GM10266 (cell line): Measurements from ENCODE around the gene TGIF1.

Experiments used
- DNase-seq: peaks from one replicate; pipeline ENCODE4 v3.0.0; 2012; ENCODE audit errors: extremely low spot score
- TF ChIP-seq, protein P1 (sequence below): IDR thresholded peaks from 2 replicates; pipeline ENCODE4 v1.5.1; 2012; ENCODE audit warnings: mild to moderate bottlenecking, low read depth; ENCODE audit not compliant: control insufficient read depth, insufficient read depth; ENCODE audit errors: missing control alignments

Gene TGIF1

DNA sequence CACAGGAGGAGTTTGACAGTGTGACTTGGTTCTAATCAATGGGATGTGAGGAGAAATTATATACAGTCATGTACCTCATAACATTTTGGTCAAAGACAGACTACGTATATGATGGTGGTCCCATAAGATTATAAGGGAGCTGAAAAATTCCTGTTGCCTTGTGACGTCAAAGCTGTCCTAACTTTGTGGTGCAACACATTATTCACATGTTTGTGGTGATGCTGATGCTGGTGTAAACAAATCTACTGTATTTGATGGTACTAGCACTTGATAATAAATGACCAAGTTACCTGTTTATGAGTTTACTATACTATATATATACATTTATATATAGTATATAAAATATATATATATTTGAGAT, 29.1 kb upstream of the TGIF1 start:
- DNase-seq = no peak
- TF ChIP-seq, protein P1, sequence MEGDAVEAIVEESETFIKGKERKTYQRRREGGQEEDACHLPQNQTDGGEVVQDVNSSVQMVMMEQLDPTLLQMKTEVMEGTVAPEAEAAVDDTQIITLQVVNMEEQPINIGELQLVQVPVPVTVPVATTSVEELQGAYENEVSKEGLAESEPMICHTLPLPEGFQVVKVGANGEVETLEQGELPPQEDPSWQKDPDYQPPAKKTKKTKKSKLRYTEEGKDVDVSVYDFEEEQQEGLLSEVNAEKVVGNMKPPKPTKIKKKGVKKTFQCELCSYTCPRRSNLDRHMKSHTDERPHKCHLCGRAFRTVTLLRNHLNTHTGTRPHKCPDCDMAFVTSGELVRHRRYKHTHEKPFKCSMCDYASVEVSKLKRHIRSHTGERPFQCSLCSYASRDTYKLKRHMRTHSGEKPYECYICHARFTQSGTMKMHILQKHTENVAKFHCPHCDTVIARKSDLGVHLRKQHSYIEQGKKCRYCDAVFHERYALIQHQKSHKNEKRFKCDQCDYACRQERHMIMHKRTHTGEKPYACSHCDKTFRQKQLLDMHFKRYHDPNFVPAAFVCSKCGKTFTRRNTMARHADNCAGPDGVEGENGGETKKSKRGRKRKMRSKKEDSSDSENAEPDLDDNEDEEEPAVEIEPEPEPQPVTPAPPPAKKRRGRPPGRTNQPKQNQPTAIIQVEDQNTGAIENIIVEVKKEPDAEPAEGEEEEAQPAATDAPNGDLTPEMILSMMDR = no peak

DNA sequence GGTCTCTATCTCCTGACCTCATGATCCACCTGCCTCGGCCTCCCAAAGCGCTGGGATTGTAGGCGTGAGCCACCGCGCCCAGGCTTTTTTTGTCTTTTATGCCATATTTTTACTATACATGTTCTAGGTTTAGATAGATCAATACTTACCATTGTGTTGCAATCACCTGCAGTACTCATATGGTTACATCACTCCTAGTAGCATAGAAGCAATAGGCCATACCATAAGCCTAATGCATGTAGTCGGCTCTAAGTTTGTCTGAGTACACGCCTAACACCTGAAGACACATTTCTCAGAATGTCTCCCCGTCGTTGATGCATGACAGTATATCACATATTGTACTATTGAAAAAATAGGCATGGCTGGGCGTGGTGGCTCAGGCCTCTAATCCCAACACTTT, 27.1 kb upstream of the TGIF1 start:
- TF ChIP-seq, protein P1 = no peak
- no peak for DNase-seq

DNA sequence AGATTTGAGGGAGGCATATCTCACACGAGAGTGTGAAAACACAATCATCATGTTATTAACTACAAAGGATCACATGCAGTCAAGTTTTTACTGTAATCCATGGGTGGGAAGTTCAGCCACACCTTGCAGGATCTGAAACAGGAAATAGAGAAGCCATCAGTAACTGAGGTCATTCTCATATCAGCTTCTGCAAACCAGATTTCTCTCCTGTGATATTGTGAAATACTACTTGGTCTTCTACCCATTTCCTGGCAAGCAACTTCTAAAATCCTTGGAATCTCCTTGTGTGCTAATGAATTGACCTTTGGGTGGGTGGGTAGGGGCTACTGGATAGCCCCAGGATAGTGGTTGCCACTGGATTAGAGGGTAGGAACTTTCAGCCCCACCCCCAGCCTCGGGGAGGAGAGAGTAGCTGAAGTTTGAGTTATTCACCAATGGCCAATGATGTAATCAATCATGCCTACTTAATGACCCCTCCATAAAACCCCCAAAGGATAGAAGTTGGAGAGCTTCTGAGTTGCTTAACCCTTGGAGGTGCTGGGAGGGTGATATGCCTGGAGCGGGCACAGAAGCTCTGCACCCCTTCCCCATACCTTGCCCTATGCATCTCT, 25.6 kb upstream of the TGIF1 start:
- DNase-seq = no peak
- TF ChIP-seq, protein P1 = no peak

DNA sequence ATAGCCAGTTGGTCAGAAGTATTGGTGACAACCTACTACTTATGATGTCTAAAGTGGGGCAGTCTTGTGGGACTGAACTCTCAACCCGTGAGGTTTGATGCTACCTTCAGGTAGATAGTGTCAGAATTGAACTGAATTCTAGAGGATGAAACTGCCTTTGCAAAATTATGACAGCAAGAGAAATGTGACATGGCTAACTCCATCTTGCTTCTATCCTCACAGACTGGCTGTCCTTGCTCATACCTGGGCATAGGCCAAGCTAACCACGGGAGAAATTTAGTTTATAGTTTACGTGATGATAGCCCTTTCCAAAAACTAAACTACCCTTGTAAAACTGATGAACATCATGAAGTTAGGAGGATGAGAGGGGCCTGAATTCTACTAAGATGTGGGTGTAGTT, 24.9 kb upstream of the TGIF1 start:
- TF ChIP-seq, protein P1 = no peak
- DNase-seq = no peak

DNA sequence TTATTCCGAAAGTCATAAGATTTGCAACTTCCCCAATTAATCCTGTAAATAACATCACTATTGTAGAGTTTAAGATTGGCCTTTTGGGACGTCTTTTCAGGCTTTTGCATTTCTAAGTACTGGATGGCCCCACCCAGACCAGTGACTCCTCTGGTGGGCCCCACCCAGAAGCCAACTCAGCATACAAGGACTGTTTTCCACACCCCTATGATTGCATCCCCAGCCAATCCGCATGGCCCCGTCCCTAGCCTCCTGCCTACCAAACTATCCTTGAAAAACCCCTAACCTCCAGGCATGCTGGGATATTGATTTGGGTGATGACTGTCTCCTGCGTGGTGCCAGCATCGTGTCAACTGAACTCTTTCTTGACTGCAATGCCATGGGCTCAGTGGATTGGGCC, 24.5 kb upstream of the TGIF1 start:
- TF ChIP-seq, protein P1 = no peak
- no peak for DNase-seq

DNA sequence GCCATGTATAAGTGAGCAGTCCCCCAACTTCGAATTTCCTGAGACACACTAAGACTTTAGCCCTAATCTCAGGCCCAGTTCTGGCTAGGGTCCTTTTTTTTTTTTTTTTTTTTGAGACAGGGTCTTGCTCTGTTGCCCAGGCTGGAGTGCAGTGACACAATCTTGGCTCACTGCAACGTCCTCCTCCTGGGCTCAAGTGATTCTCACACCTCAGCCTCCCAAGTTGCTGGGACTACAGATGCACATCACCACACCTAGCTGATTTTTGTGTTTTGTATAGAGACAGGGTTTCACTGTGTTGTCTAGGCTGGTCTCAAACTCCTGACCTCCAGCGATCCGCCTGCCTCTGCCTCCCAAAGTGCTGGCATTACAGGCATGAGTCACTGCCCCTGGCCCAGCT, 23.9 kb upstream of the TGIF1 start:
- TF ChIP-seq, protein P1 = no peak
- DNase-seq = no peak

DNA sequence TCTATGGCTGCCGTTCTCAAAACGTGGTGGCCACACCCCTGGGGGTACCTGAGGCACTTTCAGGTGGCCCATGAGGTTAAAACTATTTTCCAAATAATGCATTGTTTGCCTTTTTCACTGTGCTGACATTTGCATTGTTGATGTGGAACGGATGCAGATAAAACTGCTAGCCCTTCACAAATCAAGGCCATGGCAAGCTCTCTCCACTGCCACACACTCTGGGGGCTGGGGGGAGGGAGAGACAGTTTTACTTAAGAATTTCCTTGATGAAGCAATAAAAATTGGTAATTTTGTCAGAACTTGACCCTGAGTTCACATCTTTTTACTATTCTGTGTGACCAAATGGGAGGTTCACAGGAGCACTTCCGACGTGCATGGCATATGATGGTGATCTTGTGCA, 22.0 kb upstream of the TGIF1 start:
- no peak for DNase-seq
- TF ChIP-seq, protein P1 = no peak
